H7 (cell line): ENCODE results near the gene PLA1A. TPM values are rescaled to one million over a fixed set of nuclear protein-coding genes. Genes with fewer than 3 reads are reported as not detected.
"Not testable (repeated sequence)": the region's sequence is repeated elsewhere in the genome, so short reads cannot be mapped to it uniquely, and the experiment has no call there.

Source experiments
- DNase-seq: peaks from one replicate; pipeline ENCODE4 v3.0.0; 2012
- H3K27me3 ChIP-seq: 2 replicates; pipeline ENCODE4 v1.6.0; 2011; ENCODE audit warnings: mild to moderate bottlenecking, low read length; ENCODE audit not compliant: control insufficient read depth, insufficient read depth
- H3K36me3 ChIP-seq: replicated peaks from 2 replicates; pipeline ENCODE4 v1.5.1; 2011; ENCODE audit warnings: low read length; ENCODE audit not compliant: control insufficient read depth, insufficient read depth
- H3K4me3 ChIP-seq: 2 replicates; pipeline ENCODE4 v1.5.1; 2011; ENCODE audit warnings: low read depth, mild to moderate bottlenecking, control low read depth, low read length, moderate library complexity; ENCODE audit not compliant: insufficient read depth
- total RNA-seq: library from RNA; depleted of rRNA; stranded (reverse); fragments of >200 nt; shearing (Covaris generic); gene quantifications from 2 replicates; pipeline ENCODE4 v1.2.3, GENCODE V29; 2014; rRNA removed

Gene PLA1A
- total RNA-seq, 1 experiment from 2014 or later = not detected

DNA sequence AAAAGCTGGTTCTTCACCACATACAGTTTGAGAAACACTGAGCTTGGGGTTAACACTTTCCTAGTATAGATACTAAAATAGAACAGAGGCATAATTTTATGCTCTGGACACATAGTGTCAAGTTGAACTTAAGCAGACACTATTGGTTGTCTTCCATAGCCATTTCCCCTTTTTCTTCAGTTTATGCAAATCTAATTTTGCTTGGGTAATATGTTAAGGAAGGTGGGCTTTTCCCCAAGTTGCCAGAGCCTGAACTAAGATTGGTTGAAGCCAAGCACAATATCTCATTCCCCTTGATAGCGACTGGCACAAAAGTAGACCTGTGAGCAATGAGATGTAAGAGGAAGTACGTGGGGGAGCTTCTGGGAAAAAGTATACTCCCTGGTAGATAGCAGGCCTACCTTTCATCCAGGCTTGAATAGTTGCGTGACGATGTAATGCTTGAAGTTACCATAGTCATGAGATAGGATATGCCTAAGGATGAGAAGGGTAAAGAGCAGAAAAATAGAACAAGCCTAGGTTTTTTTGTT is 67.2 kb downstream of the PLA1A start:
- Histone ChIP-seq H3K4me3 (no peak overlapping the region), H3K27me3 (no peaks in the 10 kb centered on the region), H3K36me3 (no peaks in the 10 kb centered on the region)
- no peak for DNase-seq

DNA sequence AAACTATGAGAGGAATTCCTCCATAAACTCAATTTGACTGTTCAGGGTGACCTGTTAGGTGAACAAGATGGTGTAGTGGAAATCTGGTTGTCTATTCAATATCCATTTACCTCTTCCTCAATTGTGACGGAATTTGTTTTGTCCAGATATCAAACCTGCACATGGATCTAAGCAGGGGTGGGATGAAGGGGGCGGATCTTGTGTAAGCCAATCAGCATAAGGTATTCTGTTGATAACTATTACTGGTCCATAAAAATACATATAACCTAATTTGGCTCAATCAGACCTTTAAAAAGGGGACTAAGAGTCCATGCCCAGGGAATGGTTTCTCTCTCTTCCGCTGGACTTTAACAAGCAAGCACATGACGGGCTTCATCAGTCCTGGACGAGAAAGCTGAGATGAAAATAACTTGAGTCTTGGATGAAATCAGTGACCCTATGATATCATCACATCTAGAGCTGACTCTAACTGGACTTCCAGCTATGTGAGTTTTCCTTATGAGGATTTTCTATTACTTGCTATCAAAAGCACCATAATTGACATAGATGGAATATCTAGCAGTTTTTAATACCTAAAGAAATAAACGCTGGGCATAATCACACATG is 68.4 kb downstream of the PLA1A start:
- no peak for DNase-seq
- no peaks in the 10 kb centered on the region for H3K27me3 ChIP-seq
- H3K36me3 ChIP-seq = no peaks in the 10 kb centered on the region; the same call in 1 of the 2 replicates
- H3K4me3 ChIP-seq = no peak overlapping the region

DNA sequence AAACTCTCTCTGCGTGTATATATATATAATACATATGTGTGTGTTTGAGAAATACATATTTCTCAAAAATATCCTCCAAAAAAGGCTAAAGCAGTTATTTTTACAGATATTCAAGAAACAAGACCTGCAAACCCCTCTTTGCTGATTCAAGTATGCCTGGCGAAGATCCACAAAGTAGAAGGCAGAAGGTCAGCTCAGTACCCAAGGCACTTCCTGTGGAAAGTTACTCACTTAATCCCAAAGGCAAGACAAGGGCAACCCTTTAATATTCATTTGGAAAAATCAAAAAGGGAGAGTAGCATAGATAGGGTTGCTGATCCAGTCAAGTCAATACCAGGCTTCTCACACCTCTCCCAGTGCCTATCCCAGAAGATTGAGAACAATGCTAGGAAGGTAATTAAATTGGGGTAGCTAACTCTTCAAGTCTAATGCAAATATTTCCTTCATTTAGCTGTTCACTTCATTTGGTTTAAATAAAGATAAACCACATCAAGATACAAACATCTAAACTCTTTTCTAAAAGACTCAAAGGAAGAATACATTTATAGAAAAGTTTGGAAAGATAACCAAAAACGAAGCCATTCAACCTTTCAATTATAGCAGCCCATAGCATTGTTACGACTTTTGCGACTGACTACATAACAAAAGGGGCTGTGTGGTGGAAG is 72.4 kb downstream of the PLA1A start:
- DNase-seq = no peak
- Histone ChIP-seq H3K36me3 (peaks cover 7% of the 10 kb centered on the region), H3K27me3 (no peaks in the 10 kb centered on the region), H3K4me3 (no peak overlapping the region)

DNA sequence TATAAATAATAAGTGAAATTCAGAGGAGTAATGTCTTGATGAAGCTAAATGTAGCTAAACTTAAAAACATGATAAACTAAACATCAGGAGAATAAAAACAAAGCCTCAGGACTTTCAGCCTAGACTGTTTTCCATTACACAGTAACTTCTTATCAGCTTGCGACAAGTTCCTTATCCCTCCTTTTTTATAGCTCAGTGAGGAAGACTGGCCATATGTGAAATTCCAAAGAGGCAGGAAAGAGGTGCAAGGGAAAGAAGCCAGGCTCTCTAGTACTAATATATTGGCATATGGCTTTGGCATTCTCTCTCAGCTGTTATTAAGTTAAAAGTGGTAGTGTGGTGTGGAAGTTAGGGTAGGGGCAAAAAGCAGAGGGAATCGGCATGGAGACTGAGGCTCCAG is 75.1 kb downstream of the PLA1A start:
- DNase-seq = no peak
- Histone ChIP-seq H3K27me3 (no peaks in the 10 kb centered on the region), H3K36me3 (peaks cover 7% of the 10 kb centered on the region), H3K4me3 (no peak overlapping the region)

DNA sequence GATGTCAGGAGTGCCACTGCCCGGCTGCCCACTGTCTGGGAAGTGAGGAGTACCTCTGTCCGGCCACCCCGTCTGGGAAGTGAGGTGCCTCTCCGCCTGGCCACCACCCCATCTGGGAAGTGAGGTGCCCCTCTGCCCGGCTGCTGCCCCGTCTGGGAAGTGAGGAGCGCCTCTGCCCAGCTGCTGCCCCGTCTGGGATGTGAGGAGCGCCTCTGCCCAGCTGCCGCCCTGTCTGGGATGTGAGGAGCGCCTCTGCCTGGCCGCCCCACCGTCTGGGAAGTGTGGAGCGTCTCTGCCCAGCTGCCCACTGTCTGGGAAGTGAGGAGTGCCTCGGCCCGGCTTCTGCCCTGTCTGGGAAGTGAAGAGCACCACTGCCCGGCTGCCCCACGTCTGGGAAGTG is 76.2 kb downstream of the PLA1A start:
- Histone ChIP-seq H3K36me3 (peaks cover 7% of the 10 kb centered on the region), H3K27me3 (no peaks in the 10 kb centered on the region), H3K4me3 (no peak overlapping the region)
- no peak for DNase-seq

DNA sequence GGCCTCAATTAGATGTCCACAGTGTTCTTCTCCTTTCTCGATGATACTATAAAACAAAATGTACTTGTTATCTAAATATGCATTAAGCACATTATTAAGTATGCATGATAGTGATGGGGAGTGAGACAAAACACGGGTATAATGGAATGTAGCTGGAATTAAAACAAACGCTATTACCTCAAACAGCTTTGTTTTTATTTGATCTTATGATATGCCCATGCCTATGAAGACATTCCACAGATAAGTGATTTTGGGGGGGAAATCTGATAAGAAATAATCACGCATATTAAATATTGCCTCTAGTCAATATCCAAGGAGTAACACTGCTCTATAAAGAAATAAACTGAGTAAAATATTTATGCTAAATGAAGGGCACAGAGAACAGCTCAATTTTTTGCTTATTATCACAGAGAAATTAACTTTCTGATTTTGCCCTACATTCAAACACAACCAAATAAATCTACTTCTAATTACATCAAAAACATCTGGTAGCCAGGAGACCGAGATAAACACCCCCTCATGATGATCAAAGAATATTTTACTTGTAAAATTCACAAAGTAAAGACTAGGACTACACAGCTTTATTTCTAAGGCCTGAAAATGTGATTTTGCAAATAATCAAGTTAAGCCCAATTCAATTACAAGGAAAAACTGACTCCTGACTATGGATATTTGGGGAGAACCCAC is 77.6 kb downstream of the PLA1A start:
- H3K27me3 ChIP-seq = no peaks in the 10 kb centered on the region
- H3K36me3 ChIP-seq = peaks cover 7% of the 10 kb centered on the region
- no peak for DNase-seq
- H3K4me3 ChIP-seq = no peak overlapping the region

DNA sequence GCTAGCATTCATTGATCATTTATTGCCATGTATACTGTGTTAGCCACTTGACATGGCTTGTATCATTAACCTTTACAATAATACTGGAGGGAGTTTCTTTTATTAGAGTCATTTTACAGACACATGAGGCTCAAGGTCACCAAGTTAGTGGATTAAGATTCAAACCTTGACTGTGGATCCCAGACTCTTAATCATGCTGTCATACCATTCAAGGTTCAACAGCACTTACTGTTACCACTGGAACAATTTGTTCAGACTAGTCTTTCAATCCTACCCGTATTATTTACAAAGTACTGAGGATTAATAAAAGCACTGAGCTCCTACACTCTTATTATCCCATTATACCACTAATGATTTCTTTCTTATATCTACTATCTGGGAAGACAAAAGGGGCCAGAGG is 78.3 kb downstream of the PLA1A start:
- no peaks in the 10 kb centered on the region for H3K27me3 ChIP-seq
- H3K4me3 ChIP-seq = no peak overlapping the region
- peaks cover 7% of the 10 kb centered on the region for H3K36me3 ChIP-seq
- DNase-seq = no peak

DNA sequence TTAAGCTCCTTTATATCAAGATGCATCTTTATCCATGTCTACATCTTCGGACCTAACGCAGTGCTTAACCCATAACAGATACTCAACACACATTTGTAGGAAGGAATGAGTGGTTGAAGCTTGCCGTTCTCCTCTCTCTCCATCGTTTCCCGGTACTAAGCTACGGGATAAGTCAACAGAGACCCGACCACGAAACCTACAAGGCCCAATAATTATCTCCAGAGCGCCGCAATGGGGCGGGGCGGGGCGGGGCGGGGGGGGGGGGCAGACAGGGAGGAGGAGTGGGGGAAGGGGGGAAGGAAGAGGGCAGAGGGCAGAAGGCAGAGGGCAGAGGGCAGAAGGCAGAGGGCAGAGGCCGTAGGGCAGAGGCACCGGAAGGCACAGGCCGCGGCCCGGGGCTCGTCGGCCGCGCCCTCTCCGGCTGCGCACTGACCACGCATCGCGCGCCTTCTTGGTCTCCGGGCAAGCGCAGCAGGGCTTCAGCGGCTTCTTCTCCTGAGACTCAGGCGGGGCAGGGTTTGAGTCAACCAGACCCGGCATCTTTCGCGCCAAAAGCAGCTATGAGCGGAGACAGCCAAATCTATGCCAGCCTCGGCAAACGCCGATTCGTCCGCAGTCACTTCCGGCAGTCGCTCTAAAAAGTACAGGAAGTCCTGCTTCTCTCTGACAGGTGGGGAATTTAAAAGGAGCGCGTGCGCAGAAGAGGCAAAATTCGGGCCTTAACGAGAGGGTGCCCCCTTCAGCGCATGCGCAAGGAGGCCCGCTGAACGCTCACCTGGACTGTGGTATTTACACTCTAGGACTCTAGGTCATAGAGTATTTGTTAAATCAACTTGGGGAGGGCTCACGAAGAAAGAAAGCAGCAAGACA is 79.3 kb downstream of the PLA1A start, which contains the start of gene COX17:
COX17 (minus strand) TSS at position 636 of the 870 bp plus-strand sequence; CDS start at position 540, 96 bp downstream.
- no peaks in the 10 kb centered on the region for H3K27me3 ChIP-seq
- H3K36me3 ChIP-seq = peaks cover 7% of the 10 kb centered on the region
- peak within 1 kb of the TSS; percentile 80 for H3K4me3 ChIP-seq
- peak; percentile 92 for DNase-seq

DNA sequence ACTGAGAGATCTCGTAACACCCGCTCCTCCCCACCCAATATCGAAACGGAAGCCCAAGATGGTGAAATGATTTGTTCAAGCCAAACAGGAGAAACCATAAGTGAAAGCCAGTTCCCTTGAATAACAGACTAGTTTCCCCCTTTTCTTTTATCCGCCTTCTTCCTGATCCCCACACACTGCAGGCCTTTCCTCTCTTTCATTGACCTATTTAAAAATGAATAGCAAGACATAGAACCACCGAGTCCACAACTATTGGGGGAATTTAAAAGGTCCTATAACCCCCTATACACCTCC is 79.9 kb downstream of the PLA1A start:
- DNase-seq = no peak

DNA sequence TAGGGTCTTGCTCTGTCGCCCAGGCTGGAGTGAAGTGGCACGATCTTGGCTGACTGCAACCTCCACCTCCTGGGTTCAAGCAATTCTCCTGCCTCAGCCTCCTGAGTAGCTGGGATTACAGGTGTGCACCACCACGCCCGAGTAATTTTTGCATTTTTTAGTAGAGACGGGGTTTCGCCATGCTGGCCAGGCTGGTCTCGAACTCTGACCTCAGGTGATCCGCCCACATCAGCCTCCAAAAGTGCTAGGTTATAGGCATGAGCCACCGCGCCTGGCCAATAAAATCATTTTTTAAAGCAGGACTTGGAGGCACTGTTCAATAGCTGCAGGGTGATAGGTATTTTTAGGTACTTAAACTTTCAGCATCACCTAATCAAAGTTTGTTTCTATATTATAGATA is 80.5 kb downstream of the PLA1A start:
- not testable (repeated sequence) for H3K27me3 ChIP-seq, H3K36me3 ChIP-seq, H3K4me3 ChIP-seq, DNase-seq

More for the DNA sequence above, 79.9 kb downstream of the PLA1A start:
- H3K36me3 ChIP-seq = peaks cover 7% of the 10 kb centered on the region
- H3K27me3 ChIP-seq = no peaks in the 10 kb centered on the region
- H3K4me3 ChIP-seq = peak overlapping the region; percentile 80

Other genes with a start within 250 kb of the PLA1A start
- 37.2 and 38.6 TPM in 2 replicates for gene TMEM39A, start 134.3 kb upstream of the PLA1A start, total RNA-seq
- gene POGLUT1, start 128.9 kb upstream of the PLA1A start, total RNA-seq = 7.3 and 7.8 TPM in 2 replicates
- gene TIMMDC1, start 99.3 kb upstream of the PLA1A start, total RNA-seq = 84.0 and 89.1 TPM in 2 replicates
- gene CD80, start 38.3 kb upstream of the PLA1A start, total RNA-seq = not detected in 2 replicates
- 0.96 and 2.9 TPM in 2 replicates for gene ADPRH, start 18.4 kb upstream of the PLA1A start, total RNA-seq
- gene POPDC2, start 62.7 kb downstream of the PLA1A start, total RNA-seq = 0.59 TPM in 1 of 2 replicates, not detected in the other
- 38.5 and 41.6 TPM in 2 replicates for gene COX17, start 79.5 kb downstream of the PLA1A start, total RNA-seq
- 0.37 and 1.8 TPM in 2 replicates for gene CFAP91, start 105.1 kb downstream of the PLA1A start, total RNA-seq
- 0.87 and 1.6 TPM in 2 replicates for gene NR1I2, start 184.2 kb downstream of the PLA1A start, total RNA-seq